Body of pancreas (tissue), 4 donors: ENCODE results near the gene IARS2.

Experiments used
- POLR2A ChIP-seq, 3 donors: fragments of 450-650 bp; IDR thresholded peaks; one replicate each; pipeline ENCODE4 v1.6.1; 2016; ENCODE audit warnings: antibody characterized with exemption in 3 of 3, mild to moderate bottlenecking in 2 of 3
- TF ChIP-seq, protein P1 (sequence below), 7 experiments: fragments of 450-650 bp in 4 of 7; fragments of 200-600 bp in 3 of 7; sonication (generic) in 3 of 7; IDR thresholded peaks; one replicate each; pipeline ENCODE4 v1.5.1; 2016 to 2019; ENCODE audit warnings: antibody characterized with exemption in 7 of 7

DNA sequence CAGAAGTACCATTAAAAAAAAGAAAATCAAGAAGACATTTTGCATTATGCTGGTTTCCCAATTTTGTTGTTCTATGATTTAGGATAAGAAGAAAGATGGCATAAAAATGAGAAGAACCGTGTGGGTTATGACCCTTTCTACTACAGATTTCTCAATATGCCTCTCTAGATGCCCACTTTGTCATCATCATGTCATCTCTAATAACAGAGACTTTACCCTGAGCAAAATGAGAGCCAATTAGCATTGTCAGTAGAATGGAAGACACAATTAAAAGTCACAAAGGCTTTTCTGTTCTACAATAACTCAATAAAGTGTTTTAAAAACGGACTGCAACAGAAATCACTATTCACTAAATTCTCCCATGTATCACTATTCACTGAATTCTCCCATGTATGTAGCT, 92.8 kb downstream of the IARS2 start:
- TF ChIP-seq, protein P1, sequence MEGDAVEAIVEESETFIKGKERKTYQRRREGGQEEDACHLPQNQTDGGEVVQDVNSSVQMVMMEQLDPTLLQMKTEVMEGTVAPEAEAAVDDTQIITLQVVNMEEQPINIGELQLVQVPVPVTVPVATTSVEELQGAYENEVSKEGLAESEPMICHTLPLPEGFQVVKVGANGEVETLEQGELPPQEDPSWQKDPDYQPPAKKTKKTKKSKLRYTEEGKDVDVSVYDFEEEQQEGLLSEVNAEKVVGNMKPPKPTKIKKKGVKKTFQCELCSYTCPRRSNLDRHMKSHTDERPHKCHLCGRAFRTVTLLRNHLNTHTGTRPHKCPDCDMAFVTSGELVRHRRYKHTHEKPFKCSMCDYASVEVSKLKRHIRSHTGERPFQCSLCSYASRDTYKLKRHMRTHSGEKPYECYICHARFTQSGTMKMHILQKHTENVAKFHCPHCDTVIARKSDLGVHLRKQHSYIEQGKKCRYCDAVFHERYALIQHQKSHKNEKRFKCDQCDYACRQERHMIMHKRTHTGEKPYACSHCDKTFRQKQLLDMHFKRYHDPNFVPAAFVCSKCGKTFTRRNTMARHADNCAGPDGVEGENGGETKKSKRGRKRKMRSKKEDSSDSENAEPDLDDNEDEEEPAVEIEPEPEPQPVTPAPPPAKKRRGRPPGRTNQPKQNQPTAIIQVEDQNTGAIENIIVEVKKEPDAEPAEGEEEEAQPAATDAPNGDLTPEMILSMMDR (IDR thresholded peaks at IDR 0.05) = no peak
- no peak for TF ChIP-seq POLR2A (IDR thresholded peaks at IDR 0.05)
